ENCODE measurements around the gene HCFC1R1.

Gene HCFC1R1

DNA sequence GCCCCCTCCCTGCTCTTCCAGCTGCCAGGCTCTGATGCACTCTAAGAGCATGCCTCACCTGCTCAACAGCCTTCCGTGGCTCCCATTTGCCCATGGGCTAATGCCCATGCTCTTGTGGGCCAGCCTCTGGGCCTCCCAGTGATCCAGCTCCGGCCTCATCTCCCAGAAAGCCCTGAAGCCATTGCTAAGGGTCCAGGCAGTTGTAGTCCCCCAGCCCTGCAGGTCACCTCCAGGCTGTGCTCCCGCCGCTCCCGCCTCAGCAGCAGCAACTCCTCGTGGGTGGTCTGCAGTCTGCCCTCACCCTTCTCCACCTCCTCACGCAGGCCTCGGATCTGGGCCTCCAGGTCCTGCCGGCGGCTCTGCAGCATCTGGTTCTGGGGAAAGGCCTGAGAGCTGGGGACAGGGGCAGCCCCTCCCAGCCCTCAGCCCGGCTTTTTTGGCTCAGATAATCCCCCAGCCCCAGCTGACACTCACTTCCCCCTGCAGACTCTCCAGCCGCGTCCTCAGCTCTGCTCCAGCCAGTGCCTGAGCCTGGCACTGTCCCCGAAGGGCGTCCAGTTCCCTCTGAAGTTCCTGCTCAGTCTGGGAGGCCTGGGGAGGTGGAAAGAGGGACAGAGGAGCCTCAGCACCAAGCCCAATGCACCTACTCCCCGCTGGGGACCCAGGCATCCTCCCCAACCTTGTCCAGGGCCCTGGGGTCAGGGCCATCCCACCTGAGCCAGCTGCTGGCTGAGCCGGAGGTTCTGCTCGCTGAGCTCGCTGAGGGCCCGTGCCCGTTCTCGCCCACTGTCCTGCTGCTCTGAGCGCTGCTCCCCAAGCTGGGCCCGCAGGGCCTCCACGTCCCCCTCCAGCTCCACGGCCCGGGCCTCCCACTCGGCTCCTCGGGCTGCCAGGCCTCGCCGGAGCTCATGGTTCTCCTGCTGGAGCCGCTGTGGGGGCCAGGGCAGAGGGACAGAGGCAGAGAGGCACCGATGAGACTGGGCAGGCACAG lies 6.8 kb upstream of the HCFC1R1 start:
- no peak for DNase-seq

DNA sequence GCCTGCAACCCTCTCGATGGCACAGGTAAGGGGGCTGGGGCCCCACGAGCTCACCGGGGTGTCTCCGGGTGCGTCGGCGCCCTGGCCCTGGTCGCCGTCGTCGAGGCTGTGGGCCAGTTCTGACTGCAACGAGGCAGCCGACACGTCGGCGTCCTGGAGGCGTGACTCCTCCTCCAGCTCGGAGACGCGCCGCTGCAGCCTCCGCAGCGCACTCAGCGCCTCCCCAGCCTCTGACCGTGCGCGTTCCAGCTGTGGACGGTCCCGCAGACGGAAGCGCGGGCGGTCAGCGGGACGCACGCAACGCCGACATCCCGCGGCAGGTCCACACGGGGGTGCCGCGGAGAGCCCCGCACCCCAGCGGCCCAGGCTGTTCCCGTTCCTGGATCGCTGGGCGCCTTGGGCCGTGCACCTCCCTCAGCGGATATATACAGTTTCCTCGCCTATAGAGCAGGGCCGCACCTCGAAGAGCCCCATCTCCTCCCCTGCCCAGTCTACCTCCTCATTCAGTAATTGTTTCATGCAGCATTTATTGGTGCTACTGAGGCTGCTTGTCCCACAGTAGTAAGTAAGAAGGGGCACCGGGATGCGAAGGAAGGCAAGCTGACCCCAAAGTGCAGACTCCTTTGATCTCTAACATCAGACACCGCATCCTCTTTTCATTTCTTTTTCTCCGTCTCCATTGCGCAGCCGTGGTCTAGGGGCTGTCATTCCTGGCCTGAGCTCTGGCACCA lies 5.9 kb upstream of the HCFC1R1 start:
- DNase-seq, result no peak

DNA sequence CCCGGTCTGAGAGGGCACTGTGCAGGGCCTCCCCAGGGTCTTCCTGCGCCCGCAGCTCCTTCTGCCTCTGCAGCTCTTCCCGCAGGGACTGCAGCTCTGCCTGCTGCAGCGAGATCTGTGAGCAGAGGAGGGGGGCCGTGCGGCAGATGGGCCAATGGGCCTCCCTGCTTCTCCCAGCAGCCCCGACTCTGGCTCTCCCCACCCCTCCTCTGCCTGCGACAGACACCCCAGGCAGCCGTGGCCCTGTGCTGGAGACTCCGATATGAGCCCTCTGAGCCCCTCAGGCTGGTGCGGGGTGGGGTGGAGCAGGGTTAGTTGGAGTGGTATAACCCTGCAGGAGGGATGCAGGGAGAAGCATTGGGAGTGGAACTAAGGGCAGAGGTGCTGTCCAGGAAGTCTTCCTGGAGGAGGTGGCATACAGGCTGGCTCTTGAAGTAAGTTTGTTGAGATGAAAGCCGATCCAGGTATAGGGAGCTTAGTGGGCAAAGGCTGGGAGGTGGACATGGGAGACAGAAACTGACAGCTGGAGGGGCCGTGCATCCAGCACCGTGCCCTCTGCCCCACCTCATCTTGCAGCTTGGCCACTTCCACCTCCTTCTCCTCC lies 5.1 kb upstream of the HCFC1R1 start:
- DNase-seq, result no peak

DNA sequence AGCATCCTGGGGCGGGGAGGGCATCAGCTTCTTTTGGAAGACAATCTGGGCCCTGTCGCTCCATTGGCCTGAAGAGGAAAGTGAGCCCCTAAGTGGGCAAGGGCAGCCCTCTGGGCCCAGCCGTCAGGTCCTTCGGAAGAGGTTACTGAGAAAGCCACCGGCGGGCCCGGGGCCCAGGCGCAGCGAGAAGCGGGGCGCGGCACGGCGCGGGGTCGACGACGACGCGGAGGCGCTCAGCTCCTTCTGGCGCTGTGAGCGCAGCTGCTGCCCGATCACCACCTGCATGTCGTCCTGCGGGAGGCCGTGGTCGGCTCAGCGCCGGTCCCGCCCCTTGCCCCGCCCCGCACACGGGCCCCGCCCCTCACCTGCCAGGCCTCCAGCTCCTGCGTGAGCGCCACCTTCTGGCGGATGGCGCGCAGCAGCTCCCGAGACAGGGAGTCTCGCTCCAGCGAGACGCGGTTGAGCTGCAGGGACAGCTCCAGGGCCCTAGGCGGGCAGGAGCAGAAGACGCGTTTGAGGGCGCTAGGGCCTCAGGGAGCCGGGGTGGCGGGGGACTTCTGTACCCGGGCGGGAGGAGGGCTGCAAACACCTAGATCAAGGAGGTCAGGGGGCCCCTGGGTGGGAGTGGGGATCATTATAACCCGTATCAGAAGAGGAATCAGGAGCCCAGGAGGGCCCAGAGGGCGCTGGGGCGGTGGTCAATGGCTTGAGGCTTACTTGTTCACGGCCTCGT lies 4.4 kb upstream of the HCFC1R1 start:
- DNase-seq, result peak; percentile 90

DNA sequence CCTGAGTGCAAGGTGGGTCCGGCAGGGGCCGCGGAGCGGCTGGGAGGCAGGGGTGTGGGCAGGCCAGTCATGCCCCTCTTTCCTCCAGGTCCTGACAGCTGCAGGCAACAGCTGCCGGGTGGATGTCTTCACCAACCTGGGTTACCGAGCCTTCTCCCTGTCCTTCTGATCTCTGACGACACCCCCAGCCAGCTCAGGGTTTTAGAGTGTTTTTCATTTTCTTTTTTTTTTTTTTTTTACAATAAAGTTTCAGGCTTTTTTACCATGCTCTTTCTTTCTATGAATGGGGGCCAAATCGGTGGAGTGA lies 3.7 kb upstream of the HCFC1R1 start:
- no peak for DNase-seq

DNA sequence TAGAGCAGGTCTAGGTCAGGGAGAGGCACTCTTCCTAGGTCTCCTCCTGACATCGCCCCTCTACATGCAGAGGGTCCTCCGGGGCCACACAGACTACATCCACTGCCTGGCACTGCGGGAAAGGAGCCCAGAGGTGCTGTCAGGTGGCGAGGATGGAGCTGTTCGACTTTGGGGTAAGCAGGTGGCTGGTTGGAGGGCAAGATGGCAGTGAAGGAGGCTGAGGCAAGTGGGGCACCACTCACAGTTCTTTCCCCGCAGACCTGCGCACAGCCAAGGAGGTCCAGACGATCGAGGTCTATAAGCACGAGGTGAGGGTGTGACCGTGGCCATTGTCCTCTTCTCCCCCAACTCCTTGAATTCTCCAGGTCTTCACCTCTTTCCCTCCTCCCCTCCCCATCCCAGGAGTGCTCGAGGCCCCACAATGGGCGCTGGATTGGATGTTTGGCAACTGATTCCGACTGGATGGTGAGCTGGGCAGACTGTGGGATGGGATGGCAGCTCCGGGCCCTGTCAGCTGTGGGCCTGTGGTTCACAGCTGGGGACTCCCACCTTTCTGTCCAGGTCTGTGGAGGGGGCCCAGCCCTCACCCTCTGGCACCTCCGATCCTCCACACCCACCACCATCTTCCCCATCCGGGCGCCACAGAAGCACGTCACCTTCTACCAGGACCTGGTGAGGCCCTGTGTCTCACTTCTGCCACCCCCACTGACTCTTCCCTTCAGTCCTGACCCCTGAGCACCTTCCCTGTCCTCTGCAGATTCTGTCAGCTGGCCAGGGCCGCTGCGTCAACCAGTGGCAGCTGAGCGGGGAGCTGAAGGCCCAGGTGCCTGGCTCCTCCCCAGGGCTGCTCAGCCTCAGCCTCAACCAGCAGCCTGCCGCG lies 3.1 kb upstream of the HCFC1R1 start:
- no peak for DNase-seq

DNA sequence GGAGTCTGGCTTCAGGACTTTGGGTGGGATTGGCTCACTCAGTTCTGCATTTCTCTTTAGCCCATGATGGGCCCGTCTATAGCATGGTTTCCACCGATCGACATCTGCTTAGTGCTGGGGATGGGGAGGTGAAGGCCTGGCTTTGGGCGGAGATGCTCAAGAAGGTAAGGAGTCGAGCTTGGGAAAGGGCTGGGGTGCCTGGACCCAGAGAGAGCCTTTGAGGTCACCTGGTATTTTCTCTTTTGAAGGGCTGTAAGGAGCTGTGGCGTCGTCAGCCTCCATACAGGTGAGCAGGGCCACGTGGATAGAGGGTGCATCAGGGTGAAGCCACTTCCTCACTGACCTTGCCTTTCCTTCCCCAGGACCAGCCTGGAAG lies 2.2 kb upstream of the HCFC1R1 start:
- no peak for DNase-seq

DNA sequence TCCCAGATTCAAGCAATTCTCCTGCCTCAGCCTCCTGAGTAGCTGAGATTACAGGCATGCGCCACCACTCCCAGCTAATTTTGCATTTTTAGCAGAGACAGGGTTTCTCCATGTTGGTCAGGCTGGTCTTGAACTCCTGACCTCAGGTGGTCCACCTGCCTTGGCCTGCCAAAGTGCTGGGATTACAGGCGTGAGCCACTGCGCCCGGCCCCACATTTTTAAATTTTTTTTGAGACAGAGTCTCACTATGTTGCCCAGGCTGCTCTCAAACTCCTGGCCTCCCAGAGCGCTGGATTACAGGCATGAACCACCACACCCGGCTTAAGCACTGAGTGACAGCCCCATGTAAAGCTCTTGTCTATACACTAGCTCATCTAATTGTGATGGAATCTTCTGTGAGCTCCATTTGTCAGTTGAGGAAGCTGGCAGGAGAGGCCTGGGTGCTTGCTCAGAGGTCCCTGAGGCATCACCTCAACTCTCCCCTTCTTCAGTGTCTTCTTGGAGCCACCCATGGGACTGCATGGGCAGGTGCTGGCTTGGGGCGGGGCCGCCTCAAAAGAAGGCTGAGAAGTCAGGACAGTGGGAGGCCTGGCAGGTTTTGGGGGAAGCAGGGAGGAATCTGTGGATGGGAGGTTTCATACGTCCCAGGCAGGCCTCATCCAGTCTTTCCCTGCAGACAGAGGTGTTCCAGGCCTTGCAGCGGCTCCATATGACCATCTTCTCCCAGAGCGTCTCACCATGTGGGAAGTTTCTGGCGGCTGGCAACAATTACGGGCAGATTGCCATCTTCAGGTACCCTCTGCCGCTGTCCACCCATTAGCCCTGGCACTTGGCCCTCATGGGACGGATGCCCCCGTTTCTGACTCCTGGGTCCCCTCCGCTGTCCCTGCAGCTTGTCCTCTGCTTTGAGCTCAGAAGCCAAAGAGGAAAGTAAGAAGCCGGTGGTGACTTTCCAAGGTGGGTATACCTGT lies 1.6 kb upstream of the HCFC1R1 start:
- DNase-seq, result no peak

- peak; percentile 32 for DNase-seq
Measured at GRCh38 chr16:3023415-3023668, 400 bp downstream of the HCFC1R1 start.

DNA sequence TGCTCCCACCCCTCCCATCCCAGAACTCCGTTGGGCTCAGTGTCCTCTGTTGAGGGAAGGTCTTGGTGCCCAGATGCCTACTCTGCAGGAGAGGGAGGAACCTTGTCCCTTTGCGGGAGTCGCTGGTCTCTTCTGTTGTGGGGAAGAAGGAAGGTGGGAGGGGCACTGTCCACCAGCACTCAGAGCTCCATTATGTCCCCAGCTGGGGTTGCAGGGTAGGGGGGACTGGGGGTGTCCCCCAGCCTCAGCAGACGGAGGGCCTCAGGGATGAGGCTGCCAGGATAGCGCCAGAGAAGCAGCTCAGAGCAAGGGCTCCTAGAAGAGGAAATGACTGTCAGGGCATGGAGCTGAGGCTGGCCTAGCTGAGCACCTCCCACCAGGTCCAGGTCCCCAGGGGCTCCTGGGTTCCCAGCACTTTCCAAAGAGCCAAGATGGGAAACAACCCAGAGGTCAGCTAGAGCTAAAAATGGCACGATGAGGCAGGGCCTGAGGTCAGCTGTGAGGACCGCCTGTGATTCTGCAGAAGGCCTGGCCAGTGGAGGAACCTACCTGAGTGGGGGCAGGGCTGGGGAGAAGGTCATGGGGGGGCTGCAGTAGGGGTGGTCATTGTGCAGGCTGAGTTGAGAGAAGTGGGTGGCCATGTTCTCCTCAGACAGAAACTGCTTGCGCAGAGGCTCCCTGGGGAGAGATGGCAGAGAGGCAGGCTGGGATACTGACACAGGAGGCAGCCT lies 893 bp downstream of the HCFC1R1 start:
- DNase-seq, result no peak

DNA sequence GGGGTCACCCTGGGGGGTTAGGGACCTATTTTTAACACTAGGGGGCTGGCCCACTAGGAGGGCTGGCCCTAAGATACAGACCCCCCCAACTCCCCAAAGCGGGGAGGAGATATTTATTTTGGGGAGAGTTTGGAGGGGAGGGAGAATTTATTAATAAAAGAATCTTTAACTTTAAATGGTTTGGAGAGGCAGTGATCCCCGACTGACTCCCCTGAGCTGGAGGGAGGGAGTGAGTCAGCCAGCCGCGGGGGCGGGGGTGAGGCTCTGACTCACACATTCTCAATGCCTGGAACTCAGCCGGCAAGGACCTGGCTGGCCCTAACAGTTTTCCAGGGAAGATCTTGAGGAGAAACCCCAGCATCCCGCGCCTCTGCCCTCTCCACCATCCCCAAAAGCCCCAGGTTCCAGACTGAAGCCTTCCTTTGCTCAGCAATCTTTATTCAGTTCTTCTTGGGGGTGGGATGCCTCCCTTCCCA lies 1.5 kb downstream of the HCFC1R1 start:
- no peak for DNase-seq

- no peak for DNase-seq
Measured at GRCh38 chr16:3021449-3022207, 2.1 kb downstream of the HCFC1R1 start.

DNA sequence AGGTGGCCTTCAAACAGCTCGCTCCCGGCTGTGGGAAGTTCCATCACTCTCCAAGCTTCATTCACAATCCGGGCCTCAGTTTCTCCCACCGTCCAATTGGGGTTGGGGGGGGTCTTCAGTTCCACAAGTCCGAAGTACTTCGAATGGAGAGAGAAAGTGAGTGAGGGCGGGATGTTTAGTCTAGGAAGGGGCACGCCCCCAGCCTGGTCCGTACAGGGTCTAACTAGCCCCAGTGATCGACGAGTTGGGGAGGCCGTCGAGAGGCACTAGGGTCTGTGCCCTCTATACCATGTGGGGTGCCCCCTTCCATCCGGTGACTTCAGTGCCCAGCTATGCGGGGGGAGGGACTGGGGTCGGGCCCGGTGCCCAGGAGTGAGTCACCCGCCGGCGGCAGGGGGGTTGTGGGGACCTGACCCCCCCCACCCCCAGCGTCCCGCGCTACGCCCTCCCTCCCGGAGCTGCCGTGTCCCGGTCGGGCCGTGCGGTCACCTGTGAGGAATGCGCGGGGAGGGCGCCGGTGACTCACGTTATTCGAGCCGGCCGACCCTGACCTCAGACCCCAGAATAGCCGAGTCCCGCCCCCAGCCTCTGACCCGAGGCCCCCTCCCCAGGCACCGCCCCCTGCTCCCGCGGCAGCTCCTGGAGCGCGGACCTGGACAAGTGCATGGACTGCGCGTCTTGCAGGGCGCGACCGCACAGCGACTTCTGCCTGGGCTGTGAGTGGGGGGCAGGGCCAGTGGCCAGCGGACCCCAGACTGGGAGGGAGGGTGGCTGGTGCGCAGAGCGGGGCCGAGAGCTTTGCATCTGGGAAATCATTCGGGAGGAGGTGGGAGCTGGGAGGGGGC lies 2.9 kb downstream of the HCFC1R1 start:
- DNase-seq, result no peak

- DNase-seq, result peak; percentile 43
Measured at GRCh38 chr16:3020247-3020603, 3.5 kb downstream of the HCFC1R1 start, which contains the start of gene TNFRSF12A. TNFRSF12A (plus strand) TSS chr16:3020368; CDS start chr16:3020398, 30 bp downstream.

DNA sequence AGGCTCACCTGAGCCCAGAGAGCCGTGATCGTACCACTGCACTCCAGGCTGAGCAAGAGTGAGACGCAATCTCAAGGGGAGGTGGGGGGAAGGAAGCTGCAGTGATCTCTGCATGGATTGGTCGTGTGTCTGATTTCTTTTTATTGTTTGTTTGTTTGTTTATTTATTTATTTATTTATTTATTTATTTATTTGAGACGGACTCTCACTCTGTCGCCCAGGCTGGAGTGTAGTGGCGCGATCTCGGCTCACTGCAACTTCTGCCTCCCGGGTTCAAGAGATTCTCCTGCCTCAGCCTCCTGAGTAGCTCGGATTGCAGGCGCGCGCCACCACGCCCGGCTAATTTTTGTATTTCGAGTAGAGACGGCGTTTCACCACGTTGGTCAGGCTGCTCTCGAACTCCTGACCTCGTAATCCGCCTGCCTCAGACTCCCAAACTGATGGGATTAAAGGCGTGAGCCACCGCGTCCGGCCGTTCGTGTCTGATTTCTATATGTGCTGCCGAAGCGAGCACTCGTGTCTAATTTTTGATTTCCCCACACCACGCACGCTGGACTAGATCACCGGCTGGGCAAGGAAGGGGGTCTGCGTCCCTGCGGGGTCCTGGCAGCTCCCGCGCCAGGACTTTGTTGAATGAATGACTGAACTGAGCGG lies 4.0 kb downstream of the HCFC1R1 start:
- DNase-seq, result no peak

DNA sequence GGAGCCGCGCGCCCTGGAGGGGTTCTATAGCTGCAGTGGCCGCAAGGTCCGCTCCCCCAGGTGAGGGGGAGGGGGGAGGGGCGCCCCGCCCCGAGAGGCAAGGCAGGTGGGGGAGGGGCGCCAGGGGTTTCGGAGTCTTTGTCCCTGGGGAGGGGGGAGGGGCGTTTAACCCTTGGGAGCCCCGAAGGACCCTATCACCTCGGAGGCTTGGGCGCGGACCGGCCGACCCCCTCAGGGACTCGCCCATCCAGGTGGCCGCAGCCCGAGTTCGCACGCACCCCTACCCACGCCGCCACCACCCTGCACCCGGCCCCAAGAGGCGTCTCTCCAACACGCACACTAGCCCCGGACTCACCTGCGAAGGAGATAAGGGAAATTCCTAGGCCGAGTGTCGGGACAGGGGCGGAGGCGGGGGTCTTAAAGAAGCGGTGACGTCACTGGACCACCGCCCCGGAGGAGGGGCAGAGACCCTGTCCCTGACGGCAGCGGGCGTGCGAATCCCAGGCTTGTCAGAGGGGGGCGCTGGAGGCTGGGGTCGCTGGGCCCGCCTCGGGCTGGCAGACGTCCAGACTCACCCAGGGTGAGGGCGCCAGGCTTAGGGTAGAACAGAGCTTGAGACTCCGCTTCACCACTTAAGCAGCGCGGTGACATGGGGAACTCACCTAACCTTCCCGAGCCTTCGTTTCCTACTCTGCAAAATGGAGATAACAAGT lies 5.8 kb downstream of the HCFC1R1 start, which contains the start of gene CLDN6:
Gene CLDN6 (minus strand): TSS at position 390 of the 713 bp plus-strand sequence. CDS start 2,162 bp downstream, outside the sequence.
- DNase-seq, result no peak

DNA sequence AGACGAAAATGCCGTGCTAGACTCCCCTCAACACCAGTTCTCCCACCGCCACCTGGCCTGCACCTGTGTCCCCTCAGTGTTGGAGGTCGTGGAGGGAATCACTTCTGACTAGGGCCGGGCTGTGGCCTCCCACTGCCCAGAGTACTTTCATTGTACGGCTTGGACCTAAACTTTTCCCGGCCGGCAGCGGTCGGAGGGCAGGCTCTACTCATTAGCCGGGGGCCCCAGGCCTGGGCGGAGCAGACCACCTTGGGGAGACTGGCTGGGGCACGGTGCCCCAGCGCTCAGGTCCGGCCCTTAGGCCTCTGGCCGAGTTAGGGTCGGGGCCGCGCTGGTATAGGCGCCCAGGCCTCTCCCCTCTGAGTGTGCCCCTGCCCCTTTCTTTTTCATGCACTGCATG lies 6.4 kb downstream of the HCFC1R1 start:
- DNase-seq, result no peak
